Hematopoietic multipotent progenitor cell treated with erythropoietin and hydrocortisone succinate and interleukin-3 and kit ligand, for 6 days (in vitro differentiated cells): Measurements from ENCODE around the gene AMER3.
"Not testable (repeated sequence)": the region's sequence is repeated elsewhere in the genome, so short reads cannot be mapped to it uniquely, and the experiment has no call there.

Experiments
- DNase-seq: peaks from one replicate; pipeline ENCODE4 v3.0.0-alpha.2; 2015

The AMER3 gene, protein sequence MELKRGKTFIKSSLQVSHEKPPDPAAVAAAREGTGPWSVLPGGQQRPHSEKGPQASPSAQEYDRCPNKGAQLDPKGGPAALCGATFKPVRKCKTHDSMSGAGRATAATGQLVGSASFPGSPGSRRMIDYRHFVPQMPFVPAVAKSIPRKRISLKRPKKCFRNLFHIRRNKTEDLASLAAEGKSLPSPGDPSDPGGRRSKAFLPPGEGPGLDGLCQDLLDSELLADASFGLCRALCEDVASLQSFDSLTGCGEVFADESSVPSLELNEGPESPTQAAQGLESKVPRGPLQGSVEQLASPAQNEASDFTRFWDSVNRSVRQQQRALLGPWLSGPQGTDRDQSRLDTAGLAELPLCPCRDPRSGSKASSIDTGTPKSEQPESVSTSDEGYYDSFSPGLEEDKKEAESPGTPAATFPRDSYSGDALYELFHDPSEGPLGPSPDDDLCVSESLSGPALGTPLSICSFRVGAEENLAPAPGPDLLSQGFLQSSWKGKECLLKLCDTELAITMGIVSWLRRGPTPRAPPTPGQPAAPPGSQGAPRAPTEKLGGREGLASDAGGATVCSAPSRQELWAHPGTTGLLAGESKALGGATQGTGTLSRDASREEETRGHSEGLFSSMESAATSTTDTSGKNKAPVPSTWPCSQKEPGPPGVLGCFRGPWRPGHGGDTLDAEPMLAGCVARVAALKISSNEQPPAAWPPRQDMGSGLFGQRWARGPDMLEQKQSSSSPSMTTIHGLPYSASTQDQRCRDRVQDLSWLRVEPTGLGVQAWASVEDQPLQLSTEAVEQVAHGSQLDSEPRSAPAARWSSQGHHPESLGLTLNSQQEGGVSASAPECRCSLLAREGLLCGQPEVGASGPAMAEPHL

DNA sequence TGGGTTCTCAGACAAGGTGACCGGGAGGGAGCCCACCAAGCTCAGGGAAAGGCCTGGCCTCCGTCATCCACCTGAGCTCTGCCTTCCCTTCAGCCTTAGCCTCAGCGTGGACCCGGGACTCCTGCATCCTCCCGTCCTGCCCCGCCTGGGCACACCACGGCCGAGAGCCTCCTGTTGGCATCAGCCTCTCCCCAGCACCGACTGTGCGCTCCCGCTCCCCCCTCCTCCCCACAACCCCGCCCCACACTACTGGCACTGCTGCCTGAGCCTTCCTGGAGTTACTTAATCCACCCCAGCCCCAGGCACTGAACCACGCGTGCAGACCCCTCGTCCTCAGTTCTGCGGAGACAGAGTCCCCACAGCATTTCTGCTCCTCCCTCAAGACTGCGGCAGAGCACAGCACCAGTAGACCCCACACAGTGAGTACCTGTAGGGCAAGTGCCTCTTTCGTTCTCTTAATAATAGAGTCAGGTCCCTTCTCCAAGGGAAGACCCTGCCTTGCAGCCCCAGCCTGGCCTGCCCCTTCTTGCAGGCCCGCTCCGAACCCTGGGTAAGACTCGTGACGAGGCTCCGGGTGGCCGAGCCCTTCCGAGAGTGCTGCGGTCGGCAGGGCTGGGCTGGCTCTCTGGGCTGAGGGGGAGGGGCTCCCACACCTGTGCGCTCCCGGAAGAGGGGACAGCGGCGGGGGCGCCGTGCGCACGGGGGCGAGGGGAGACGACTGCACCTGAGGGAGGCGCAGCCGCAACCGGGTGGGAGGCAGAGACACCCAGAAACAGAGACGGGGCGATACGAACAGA lies at the start of gene AMER3:
TSS of gene AMER3 (plus strand) at position 285 of the 797 bp plus-strand sequence. CDS start 6,533 bp downstream, outside the sequence.
- DNase-seq = no peak

DNA sequence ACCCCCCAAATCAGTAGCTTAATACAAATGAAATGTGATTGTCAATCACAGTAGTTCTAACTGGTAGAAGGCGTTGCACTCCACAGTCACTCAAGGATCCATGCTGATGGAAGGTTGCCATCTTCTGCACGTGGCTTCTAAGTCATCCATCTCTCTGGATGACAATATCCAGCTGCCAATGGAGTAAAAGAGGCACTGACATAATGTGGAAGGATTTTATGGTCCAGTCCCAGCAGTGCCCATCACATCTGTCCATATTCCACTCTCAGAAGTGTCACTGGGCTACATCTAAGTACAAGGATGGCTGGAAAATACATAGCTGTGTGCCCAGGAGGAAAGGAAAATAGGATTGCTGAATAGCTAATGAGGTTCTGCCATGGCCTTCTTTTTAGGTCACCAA lies 40.5 kb upstream of the AMER3 start:
- not testable (repeated sequence) for DNase-seq

DNA sequence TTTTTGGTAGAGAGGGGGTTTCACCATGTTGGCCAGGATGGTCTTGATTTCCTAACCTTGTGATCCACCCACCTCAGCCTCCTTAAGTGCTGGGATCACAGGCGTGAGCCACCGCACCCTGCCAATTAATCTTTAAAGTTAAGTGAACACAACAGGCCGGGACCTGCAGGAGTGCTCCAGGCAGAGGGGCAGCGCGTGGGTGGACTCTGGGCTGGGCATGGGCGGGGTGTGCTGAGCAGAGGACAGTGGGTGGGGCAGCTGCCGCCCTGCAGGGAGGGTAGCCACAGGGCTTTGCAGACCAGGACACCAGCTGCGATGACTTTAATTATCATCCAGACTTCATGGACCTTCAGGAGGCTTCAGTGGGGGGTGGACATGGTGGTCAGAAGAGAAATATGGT lies 35.3 kb upstream of the AMER3 start:
- DNase-seq = no peak

DNA sequence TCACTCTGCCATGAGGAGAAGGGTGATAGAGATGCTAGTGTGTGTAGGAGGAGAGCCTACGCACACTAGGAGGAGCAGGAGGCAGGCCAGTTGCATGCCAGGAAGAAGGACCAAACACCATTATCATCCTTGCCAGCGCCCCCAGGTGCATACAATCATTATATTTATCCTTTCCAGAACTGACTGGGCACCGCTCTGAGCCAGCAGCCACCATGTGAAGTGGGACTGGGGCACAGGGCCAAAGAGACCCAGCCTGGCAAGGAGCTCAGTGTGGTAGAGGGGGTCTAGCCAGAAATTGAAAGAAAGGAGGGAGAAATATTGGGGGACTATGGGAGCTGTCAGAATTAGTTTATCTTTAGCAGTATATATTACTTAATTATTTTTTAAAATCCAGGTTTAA lies 34.8 kb upstream of the AMER3 start:
- no peak for DNase-seq

DNA sequence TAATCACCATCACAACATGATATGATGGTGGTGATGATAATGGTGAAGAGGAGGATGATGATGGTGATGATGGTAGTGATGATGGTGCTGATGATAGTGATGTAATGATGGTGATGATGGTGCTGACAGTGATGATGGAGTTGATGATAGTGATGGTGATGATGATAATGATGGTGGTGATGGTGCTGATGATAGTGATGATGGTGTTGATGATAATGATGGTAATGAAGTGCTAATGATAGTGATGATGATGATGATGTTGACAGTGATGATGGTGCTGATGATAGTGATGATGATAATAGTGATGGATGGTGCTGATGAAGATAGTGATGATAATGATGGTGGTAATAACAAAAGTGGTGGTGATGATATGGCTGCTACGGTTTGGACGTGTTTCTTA lies 30.9 kb upstream of the AMER3 start:
- DNase-seq = no peak

DNA sequence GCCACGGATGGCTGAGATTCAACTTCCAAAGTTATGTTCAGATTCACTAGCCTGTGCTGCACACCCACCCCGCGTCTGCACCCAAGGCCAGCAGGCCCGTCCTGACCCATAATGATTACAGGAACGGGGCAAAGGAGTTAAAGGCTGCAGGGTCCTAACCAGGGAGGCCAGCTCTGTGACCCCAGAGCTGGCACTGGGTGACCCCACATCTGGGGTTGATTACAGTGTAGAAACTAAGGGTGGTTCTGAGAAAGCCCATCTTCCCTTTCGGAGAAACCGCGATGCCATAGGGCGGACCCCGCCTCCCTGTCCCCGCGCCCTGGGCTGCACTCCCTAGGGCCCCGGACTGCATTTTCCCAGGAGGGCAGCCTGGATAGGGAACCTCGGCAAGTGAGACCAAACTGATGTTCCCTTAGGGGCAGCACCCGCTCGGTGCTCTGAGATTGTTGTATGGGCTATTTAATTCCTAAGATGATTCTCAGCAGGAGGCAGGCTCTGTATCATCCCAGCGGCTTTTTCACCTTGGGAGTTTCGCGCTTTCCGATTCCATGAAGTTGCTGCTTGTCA lies 28.6 kb upstream of the AMER3 start:
- DNase-seq = no peak

DNA sequence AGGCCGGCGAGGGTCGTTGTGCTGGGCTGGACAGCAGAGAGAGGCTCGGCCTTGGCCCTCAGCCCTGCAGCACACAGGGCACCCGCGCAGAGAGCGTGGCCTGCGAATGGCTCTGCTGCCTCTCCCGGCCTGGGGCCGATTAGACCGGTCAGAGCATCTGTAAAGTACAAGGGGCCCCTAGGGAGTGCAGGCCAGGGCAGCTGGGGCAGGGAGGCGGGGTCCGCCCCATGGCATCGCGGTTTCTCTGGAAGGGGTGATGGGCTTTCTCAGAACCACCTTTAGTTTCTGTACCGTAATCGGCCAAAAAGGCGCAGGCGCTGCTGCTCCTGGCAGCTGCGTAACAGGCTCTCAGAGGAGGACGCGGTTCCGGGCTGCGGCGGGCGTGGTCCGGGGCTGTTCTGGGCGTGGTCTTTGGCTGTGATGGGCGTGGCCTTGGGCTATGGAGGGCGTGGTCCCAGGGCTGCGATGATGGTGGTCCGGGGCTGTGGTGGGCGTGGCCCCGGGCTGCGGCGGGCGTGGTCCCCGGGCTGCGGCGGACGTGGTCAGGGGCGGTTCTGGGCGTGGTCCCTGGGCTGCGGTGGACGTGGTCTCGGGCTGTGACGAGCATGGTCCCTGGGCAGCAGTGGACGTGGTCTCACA lies 27.9 kb upstream of the AMER3 start:
- peak; percentile 91 for DNase-seq

DNA sequence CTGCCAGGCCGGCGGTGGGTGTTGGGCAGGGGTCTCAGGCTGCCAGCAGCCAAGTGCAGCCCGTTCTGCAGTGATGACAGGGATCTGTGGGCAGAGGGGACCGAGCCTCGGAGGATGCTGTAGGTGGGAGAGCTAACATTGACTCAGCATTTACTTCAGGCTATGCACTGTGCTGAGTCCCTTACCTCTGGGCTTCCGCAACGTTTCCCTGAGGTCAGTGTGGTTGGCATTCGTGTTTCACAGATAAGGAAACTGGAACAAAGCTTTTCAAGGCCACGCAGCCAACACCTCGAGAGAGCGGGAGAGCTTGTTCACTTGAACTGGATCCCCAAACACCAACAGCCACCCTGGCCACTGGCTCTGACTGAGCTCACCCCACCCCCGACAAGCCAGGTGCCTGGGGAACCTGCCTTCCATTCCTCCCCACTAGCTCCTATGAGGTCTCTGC lies 27.3 kb upstream of the AMER3 start:
- DNase-seq = peak; percentile 77

DNA sequence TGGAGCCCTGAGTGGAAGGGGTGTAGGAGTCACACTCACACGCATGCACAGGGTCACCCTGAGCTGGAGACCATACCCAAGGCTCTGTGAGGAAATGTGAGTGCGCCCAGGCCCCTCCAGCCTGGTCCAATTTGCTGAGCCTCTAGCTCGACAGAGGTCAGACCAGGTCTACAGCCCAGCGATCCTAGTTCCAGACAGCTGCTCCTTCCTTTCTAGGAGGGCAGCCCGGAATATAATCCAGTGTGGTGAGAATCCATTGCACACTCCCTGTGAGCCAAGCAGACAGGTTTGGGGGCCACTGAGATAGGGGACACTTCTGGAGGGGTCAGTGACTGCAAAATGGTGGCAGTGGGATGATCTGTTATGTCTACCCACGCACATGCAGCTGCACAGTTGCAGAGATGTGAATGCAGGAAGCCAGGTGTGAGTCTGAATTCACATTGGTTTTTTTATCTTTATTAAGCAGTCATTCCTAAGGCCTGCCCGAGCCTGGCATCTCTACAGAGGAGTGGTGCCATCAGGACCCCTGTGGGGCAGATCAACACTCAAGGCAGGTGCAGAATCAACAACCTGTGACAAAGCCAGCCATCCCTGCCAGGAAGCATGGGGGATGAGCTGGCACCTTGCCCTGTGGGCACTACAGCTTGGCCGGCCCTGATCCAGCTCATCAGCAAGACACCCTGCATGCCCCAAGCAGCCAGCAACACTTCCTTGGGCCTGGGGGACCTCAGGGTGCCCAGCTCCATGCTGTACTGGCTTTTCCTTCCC lies 26.6 kb upstream of the AMER3 start, which contains the start of gene GPR148:
TSS of gene GPR148 (plus strand) at position 522 of the 768 bp plus-strand sequence. CDS start at position 604, 82 bp downstream.
- no peak for DNase-seq

DNA sequence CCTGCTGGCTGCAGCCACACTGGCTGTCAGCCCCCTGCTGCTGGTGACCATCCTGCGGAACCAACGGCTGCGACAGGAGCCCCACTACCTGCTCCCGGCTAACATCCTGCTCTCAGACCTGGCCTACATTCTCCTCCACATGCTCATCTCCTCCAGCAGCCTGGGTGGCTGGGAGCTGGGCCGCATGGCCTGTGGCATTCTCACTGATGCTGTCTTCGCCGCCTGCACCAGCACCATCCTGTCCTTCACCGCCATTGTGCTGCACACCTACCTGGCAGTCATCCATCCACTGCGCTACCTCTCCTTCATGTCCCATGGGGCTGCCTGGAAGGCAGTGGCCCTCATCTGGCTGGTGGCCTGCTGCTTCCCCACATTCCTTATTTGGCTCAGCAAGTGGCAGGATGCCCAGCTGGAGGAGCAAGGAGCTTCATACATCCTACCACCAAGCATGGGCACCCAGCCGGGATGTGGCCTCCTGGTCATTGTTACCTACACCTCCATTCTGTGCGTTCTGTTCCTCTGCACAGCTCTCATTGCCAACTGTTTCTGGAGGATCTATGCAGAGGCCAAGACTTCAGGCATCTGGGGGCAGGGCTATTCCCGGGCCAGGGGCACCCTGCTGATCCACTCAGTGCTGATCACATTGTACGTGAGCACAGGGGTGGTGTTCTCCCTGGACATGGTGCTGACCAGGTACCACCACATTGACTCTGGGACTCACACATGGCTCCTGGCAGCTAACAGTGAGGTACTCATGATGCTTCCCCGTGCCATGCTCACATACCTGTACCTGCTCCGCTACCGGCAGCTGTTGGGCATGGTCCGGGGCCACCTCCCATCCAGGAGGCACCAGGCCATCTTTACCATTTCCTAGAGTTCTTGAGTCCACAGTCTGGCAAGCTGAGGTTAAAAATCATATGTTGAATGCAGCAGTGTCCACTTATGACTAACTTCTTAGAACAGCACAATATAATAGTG lies 25.7 kb upstream of the AMER3 start:
- DNase-seq = no peak

DNA sequence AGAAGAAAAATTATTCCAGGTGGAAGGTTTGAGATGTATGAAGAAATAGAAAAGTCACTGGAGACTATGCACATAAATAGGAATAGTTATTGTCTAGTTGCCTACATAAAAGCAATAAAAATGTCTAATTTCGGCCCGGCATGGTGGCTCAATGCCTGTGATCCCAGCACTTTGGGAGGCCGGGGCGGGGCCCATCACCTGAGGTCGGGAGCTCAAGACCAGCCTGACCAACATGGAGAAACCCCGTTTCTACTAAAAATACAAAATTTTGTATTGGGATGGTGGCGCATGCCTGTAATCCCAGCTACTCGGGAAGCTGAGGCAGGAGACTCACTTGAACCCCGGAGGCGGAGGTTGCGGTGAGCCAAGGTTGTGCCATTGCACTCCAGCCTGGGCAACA lies 23.1 kb upstream of the AMER3 start:
- DNase-seq = not testable (repeated sequence)

DNA sequence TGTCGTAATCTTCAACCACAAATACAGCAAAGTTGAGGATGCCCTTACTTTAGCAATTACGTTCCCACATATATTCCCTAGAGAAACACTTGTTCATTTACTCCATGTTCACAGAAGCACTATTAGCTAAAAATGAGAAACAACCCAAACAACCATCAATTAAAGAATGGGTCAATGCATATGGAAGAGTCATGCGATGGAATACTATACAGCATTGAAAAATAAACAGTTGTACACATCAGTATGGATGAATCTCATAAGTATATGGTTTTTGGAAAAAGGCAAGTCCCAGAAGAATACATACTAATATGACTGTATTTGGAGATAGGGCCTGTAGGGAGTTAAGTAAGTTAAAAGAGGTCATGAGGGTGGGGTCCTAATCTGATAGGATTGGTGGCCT lies 20.1 kb upstream of the AMER3 start:
- no peak for DNase-seq

DNA sequence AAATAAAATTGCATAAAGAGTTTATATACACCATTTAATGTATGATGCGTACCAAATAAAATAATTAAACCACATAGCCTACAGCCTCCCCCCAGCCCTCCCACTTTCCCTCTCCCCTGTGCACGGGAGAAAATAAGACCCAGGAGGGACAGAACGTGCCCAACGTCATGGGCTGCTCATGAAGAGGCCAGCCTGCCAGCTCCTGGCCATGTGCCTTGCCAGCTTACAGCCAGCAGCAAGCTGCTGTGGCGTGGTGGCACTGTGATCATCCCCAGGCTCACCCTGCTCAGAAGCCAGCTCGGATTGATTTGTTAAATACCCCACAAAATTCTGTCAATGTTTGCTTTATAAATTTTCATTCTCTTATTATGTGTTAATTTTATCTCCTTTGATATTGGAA lies 18.9 kb upstream of the AMER3 start:
- no peak for DNase-seq

DNA sequence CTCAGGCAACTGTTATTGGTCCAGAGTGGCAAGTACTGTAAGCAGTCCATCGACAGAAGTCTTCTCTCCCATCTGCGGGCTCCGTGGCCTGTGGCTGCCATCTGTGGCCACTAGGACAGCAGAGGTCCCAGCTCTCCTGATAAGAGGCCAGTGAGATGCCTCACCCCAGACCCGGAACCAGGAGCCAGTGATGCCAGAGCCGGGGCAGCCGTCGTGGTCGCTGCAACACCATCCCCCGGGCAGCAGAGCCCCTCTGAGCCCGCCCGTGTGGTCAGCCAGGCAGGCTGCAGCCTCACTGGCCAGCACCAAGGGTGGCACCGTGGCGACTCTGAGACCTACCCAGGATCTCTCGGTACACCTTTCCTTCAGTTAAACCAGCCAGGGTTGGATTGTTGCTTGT lies 17.7 kb upstream of the AMER3 start:
- no peak for DNase-seq

DNA sequence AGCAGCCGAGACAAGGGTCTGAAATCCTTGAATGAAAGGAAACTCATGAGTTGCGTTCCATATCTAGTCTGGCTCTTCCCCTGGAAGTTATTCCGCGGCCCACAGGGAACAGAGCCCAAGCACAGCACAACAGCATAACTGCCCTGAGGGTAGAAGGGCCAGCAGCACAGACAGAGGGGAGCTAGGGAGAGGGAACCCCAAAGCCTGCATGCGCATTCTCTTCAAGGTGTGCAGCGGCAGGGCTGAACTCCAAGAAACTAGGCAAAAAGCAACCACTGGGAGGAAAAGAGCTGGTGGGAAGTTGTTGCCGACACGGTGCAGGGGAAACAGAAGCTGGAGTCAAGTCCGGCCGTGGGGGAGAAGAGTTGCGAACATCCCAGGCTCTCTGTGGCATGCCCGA lies 14.7 kb upstream of the AMER3 start:
- DNase-seq = no peak

DNA sequence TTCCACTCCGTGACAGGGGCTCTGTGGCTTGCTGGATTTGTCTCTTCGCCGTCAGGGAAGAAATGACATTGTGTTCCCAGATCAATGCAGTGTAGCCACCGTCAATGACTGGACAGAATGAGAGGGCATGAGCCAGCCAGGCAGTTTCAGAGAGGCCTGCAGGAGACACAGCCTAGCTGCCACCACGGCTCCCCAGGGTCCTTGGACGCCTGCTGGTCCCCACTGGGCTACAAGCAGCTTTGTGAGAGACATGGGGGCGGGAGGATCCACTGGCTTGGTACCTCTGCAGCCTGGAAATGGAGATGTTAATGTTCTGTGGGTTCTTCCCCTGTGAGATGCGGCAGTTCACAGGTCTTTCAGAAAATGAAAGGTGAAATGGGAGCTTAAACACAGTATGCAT lies 12.1 kb upstream of the AMER3 start:
- no peak for DNase-seq

DNA sequence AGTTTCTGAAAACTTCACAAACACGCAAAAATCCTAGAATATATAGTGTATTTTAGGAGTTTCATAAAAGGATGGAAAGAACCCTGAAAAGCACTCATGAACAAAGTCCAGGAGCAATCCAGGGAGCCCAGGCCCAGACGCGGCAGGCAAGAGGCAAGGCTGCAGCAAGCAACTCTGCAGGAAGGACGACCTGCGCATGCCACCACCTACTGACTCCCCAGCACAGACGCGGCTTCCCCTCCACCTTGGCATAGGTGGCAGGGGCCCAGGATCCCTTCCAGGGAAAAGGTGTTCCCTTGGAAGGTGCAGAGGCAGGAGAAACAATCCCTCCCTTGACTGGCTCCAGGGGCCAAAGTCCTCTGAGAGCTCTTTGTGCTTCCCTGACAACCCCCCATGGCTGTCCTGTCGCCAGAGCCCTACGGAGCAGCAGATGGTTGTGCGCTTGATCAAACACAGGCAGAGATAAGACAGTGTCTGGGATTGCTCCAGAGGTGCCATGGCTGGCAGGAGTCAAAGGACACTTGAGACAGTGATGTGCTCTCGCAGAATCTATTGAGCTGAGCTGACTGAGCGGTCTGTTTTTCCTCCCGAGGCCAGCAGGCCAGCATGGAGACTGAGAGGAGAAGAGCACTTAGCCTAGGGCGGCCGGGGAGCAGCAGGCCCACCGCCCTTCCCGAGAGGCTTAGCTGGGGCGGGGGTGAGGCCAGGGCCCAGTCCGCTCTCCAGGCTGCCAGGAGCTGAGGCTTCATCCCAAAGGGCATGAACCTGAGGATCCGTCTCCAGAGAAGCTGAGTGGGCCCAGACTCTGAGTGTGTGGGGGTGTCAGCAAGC lies 10.8 kb upstream of the AMER3 start:
- DNase-seq = no peak

DNA sequence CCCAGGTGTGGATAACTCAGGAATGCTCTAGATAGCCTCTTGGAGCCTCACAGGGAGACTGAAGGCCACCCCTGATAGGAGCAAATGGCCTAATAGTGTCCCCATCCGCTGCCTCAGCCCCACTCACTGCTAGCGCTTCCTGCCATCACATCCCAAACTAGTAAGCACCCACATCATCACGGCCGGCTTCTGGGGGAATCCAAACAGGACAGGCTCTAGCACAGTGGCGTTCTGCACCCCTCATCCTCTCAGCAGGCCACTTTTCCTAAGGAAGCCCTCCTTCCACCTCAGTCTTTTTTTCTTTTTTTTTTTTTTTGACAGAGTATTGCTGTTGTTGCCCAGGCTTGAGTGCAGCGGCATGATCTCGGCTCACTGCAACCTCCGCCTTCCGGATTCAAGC lies 6.3 kb upstream of the AMER3 start:
- DNase-seq = no peak

DNA sequence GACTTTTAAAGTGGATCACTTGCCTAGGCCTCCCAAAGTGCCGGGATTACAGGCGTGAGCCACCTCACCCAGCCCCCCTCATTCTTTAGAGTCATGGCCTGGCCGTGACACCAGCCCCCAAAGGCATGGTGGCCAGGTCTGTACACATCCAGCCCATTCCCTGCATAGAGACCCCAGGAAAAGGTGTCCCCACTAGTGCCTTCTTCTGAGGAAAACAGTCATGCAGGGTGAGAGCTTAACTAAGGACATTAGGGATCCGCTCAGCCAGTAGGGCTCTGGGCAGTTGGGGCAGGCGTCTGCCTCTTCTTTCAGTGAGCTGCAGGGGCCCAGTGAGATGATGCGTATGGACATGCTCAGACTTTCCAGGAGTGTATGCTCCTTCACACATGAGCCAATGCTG lies 5.7 kb upstream of the AMER3 start:
- DNase-seq = no peak
